ENCODE measurements around the gene CAPN10.

CAPN10 gene

DNA sequence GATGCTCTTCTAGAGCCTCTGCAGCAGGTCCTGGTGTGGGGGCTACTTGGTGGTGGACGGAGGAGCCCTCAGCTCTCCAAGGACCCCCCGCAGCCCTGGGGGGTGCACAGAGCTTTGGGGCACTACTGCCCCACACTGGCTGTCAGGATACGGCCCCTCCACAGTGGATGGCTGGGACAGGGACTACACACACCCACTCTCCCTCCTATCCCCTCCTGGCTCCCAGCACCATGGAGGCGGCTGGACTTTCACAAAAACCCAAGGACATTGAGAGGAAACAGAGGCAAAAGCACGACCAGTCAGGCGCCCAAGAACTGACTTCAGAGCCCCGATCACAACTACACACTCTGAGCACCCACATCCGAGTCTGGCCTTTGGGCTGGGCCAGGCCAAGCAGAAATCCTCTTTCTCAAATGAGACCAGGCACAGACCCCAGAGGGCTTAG is 51.4 kb downstream of the CAPN10 start:
- DNase-seq (ENCODE audit: low read depth in 3 of 3), result no peak

DNA sequence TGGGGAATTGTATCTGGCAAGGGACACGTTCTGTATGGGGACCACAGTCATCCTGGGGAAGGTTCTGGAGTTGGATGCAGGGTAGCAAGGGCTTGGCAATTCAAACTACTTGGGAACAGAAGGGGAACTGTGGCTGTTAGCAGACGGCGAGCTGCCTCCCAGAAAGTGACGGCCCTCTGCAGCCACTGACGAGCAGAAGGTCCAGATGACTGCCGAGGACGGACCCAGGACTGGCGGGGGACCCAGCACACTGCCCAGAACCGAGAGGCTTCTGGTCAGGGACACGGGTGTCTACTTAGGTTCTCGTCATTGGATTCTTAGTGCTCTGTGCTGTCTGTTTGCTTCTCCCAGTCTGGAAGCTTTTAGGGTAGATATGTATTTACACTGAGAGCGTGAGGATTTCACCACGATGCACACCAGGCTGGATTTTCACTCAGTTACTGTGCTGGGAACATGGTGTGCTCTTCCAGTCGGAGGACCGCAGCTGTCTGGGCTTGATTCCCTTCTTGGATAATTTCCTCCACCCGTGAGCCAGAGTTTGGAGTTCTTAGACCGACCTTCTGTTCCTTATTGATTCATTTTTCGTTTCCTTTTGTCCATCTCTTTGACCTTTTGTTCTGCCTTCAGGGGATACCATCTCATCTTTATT is 52.1 kb downstream of the CAPN10 start:
- no peak for DNase-seq (ENCODE audit: low read depth in 3 of 3)

DNA sequence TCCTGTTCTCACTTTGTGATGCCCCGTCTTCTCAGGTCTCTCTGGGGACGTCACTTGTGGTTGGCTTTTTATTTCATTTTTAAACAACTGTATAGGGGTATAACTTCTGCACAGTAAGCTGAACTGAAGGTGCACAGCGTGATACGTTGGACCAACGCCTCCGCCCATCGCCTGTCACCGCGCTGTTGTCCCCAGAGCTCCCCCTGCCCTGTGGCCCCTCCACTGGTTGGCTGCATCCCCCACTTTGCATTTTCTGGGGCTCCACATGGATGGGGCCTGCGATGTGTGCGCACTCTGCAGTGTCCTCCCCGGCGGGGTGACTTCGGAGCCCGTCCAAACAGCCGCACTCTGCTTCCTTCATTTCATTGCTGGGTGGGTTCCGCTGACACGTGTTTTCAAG is 53.0 kb downstream of the CAPN10 start:
- no peak for DNase-seq (ENCODE audit: low read depth in 3 of 3)

DNA sequence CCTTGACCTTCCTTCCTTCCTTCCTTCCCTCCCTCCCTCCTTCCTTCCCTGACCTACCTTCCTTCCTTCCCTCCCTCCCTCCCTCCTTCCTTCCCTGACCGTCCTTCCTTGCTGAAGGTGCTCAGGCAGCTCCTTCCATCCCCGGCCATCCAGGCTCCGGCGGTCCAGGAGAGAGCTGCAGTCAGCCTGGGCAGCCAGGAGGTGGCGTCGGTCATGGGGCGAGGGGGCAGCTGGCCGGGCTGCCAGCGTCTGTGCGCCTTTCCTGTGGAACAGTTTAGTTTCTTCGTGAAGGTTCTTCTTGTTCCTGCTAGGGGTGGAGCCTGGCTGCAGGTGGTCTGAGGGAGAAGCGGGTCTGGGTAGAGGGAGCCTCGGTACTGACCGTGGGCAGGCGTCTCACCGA is 54.4 kb downstream of the CAPN10 start:
- no peak for DNase-seq (ENCODE audit: low read depth in 3 of 3)

DNA sequence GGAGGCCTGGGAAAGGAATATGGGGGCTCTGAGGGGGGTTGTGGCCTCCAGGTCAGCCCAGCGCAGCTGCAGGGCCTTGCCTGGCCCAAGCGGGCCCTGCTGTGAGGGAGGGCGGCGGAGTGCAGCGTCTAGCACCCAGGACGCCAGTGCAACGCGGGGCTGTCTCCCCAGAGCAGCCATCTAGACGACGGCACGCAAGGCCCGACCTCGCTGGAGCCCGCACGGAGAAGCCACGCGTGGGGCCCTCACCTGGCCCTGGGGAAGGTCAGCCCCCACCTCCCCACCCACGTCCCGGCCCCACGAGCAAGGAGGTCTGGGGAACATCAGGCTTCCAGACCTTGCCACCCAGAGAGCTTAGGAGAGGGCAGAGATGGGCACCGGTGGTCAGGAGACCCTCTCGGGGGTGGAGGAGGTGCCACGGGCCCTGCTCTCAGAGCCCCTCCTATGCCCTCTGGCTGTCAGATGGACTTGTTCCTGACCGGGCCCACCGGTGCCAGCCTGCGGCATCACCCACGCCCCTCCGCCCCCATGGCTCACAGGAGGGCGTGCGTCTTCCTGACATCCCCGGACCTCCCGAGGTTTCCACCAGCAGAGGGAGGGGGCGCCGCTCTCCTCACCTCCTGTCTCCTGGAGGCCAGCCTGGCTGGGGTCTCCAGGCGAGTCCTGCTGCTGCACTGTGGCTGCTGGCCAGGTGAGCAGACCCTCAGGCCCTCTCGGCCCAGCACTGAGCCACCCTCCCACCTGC is 55.7 kb downstream of the CAPN10 start:
- DNase-seq (ENCODE audit: low read depth in 3 of 3), result no peak

DNA sequence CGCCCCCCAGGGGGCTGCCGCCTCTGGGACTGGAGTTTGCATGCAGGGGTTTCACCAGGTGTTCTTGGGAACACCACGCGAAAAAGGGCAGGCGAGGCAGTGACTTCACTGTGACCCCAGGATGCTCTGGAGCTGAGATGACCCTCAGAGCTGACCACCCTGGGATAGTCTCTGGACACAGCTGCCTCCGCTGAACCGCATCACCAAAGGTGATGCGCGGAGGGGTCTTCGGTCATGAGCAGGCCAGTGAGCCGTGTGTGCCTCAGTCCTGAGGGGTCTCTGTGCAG is 56.2 kb downstream of the CAPN10 start:
- DNase-seq (ENCODE audit: low read depth in 3 of 3), result no peak

DNA sequence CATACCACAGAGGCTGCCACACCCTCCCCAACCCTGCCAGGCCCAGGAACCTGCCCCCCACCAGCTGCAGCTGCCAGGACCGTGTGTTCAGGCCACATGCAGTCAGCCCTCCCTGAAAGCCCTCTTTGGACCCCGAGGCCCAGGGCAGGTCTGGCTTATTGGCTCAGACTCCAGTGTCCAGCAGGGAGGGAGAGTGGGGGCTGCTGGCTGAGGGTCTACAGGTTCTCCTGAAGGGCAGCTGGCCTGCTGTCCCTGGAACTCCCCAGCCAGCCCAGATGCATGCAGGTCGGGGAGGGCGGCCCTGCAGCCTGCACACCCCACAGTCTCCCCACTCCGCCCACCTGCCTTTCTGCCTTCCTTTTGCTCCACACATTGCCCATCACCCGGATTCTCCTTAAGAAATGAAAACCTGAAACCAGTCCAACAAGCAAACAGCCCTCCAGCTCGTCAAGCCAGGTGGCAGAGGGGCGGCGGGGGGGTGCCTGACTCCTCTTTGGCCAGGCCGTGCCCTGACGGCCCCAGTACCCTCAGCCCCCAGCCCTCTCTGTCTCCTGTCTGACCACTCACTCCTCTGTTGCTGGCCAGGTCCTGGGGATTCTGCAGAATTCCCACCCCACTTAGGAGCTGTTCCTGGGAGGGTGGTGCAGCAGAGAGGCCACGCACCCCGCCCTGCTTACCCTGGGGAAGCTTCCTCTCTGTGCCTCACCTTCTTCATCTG is 56.7 kb downstream of the CAPN10 start:
- no peak for DNase-seq (ENCODE audit: low read depth in 3 of 3)

DNA sequence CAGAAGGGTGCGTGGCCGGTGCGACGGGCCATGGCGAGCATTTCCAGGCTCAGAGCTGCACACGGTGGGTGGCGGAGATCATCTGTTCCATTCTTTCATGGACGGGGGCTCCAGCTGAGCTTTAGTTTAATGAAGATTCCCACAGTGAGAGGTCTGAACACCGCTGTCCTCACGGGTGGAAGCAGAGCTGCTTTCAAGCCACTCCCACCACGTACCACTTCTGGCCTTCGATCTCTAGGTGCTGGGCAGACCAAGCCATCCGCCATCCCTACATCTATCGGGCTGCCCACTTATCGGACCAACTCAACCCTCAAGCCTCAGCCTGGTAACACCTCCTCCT is 57.2 kb downstream of the CAPN10 start:
- no peak for DNase-seq (ENCODE audit: low read depth in 3 of 3)

DNA sequence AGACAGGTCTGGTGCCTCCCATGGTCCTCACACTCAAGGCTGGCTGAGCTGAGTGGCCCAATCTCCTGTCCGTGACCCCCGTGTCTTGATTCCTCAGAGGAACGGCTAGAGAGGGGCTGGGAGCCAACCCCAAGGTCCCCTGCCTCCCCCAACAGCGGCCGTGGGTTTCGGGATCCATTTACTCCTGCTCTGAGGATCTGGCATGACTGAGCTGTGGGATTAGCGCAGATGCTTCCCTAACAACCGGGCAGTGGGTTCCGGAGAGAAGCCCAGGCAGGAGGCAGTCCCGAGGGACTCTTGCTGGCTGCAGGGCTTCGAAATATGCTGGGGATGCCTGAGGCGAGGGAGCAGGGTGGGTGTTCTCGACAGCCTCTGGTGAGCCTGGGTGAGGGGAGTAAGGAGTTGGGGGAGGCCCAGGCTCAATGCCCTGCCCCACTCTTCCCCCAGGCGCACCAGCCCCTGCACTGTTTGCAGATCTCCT is 57.7 kb downstream of the CAPN10 start:
- DNase-seq (ENCODE audit: low read depth in 3 of 3), result no peak

DNA sequence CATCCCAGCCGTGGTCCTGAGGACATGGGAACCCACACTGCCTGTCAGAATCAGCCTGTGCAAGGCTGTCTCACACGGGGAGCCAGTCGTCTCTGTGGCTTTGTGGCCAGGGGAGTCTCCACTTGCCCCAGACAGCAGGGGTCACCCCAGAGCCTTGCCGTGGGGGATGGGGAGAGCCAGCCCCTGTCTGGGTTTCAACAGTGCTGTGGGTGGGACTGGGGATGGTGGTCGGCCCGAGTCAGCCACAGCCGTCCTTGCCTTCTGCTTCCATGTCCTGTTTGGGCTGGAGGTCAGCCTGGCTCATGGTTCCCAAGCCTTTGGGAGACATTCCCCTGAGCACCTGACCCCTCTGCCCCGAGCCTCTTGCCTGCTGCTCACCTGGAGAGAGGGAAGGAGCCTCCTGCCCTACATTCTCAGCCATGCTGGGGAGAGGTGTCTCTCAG is 58.3 kb downstream of the CAPN10 start:
- no peak for DNase-seq (ENCODE audit: low read depth in 3 of 3)

DNA sequence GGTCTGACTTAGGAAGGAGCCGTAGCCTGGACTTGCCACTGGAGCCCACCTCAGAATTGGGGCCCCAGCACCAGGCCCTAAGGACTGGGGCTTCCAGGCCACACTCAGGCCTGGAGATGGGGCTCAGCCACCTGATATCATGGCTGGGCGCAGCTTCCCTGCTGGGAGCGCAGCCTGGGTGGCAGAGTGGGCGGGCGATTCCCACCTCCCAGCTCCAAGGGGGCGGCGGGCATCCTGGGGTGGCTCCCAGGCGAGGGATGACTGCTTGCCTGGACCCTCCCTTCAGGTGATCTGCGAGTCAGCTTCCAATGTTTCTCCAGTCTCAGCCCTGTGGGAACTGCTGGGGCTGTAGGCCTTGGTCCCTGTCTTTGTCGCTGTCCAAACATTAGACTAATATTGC is 58.8 kb downstream of the CAPN10 start:
- DNase-seq (ENCODE audit: low read depth in 3 of 3), result no peak

DNA sequence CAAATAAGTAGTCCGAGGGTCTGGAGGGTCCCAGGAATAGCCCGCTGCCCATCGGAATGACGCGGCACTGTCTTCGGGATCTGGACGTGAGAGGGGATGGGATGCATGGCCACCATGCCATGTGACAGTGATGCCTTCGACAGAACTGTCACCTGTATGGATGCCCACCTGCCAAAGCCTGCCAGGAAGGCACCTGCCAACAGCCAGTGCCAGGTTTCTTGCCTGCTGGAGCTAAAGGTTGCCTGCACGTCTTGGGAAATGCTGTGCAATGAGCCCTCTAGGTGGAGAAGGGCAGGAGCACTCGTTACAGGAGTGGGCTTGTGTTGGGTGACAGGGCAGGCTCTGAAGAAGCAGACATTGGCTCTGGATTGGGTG is 59.3 kb downstream of the CAPN10 start:
- DNase-seq (ENCODE audit: low read depth in 3 of 3), result no peak

DNA sequence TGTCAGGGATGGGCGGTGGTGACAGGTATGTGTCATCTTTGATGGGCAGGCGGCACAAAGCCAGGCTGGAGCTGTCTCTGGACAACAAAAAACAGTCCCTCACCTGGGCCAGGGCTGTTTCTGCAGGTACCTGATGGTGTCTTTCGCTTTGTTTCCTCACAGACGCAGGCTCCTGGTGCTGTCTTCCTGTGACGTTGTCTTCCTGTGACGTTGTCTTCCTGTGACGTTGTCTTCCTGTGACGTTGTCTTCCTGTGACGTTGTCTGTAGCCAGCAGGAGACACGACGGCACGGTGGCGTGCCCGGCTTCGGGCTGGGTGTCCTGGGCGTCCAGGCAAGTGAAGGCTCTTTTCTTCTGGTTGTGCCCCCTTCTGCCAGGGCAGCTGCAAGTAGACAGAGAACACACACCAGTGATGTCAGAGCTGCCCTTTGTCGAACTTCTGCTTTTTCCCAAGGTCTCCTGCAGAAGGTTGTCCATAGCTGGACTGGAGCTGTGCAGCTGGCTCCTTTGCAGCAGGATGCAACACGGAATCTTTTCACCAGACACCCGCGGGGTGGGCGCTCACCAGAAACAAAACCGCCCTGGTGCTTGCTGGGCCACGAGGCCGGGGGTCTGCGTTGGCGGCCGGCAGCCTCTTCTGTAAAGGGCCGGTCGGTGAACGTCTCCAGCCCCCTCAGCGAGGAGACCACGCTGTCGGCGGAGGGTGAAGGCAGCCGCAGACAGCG is 59.8 kb downstream of the CAPN10 start:
- DNase-seq (ENCODE audit: low read depth in 3 of 3), result no peak

DNA sequence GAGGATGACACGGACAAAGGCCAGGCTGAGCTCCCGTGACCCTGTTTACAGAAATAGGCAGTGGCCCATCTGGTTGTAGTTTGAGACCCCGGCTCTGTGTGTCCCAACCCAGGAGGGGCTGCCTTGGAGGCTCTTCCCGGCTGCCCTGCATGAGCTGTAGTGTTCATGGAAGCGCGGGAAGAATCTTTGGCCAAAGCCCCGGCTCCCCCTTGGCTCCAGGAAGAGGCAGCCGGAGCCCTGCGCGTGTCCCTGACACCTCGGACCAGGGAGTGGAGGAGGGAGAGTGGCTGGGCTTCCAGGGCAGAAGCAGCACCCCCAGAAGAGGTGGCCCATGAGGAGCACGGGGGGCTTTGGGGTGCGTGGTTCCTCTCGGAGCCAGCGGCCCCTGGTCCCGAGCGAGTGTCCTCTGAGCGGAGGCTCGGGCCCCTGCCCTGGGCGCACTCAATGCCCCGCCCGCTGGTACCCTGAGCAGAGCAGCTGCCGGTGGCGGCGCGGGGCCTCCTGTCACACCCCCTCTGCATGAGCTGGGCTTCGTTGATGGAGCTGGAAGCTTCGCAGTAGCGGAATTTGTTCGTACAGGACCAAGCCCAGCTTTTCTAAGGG is 60.5 kb downstream of the CAPN10 start:
- no peak for DNase-seq (ENCODE audit: low read depth in 3 of 3)

DNA sequence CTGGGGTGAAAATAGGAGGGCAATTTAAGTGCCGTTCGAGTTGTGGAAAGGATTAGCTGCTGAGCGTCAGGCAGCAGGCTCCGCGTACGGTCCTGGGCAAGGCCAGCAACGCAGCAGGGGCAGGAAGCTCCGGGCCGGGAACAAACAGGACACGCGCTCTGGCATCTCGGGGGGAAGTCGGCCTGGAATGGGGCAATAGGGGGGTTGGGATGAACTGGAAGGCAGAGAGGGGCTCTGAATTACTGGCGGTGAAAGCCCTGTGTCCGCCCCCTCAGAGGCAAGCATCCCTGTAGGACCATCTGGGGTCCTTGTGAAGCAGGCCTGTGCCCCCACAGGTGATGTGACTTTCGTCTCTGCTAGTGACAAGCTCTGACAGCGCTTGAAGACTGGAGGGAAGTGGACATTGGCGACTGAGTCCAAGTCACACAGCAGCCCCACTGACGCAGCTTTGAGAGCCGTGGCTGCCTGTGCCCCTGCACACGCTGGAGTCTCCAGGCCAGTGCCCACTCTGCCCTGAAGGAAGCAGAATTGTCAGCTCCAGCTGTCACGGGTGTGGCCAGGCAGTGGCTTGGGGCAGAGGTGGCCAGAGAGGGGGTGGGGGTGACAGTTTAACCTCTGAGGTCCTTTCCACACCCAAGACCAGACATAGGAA is 61.1 kb downstream of the CAPN10 start:
- no peak for DNase-seq (ENCODE audit: low read depth in 3 of 3)

DNA sequence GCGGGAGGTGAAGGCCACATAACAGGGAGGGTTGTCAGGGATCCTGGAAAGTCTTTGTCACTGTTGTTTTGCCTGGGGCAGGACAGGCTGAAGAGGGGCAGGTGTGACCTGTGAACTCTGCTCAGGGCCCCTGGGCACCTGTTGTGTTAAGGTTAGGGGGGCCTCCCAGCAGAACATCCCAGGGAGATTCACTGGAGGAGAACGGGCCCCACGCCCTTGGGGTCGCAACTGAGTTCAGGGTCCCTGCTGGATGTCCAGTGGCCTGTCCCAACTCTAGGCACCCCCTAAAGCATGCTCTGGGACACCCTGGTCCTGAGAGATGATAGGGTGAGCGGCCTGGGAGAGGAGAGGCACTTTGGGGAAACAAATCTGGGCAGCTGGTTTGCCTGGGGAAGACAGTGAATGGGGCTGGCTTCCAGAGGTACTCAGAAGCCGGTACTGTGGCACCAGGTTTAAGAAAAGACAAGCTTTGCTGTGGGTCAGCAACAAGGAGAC is 61.7 kb downstream of the CAPN10 start:
- DNase-seq (ENCODE audit: low read depth in 3 of 3), result no peak
